Upper lobe of left lung (tissue), 6 donors: ENCODE data around the gene TCEAL7. TPM values are rescaled to one million over a fixed set of nuclear protein-coding genes. Genes with fewer than 3 reads are reported as not detected.
A peak's percentile ranks its signal among the peaks of the same experiment; 100 is the strongest.

Experiments
- ATAC-seq, 2 donors: fragments of 200-7000 bp; cut with Tn5 transposase; one replicate each; pipeline ENCODE4 v1.9.1; 2022; ENCODE audit warnings: mild to moderate bottlenecking in 2 of 2, moderate library complexity in 2 of 2; ENCODE audit not compliant: low FRiP score in 2 of 2
- DNase-seq, 2 donors: peaks; one replicate each; pipeline ENCODE4 v3.0.0-alpha.2; 2019 to 2020
- H3K27ac ChIP-seq, 4 donors: fragments of 200-600 bp; sonication (generic); one replicate each; pipeline ENCODE4 v1.5.1; 2016 to 2019
- H3K27me3 ChIP-seq, 4 donors: fragments of 200-600 bp; sonication (generic); one replicate each; pipeline ENCODE4 v1.5.1; 2017 to 2019
- H3K36me3 ChIP-seq, 4 donors: fragments of 200-600 bp; sonication (generic); one replicate each; pipeline ENCODE4 v1.5.1; 2016 to 2019
- H3K4me1 ChIP-seq, 4 donors: fragments of 200-600 bp; sonication (generic); one replicate each; pipeline ENCODE4 v1.5.1; 2018 to 2019
- H3K4me3 ChIP-seq, 4 donors: fragments of 200-600 bp; sonication (generic); one replicate each; pipeline ENCODE4 v1.5.1; 2017 to 2019; ENCODE audit warnings: mild to moderate bottlenecking in 2 of 4, moderate library complexity in 1 of 4
- H3K9me3 ChIP-seq, 4 donors: fragments of 200-600 bp; sonication (generic); one replicate each; pipeline ENCODE4 v1.5.1; 2018 to 2019
- EP300 ChIP-seq, 4 donors: sonication (generic); formaldehyde crosslinking; IDR thresholded peaks; one replicate each; pipeline ENCODE4 v1.5.1; 2017; ENCODE audit warnings: antibody characterized with exemption in 4 of 4, control low read depth in 2 of 4
- POLR2A ChIP-seq, 4 donors: fragments of 450-650 bp; IDR thresholded peaks; one replicate each; pipeline ENCODE4 v1.5.1; 2016 to 2017; ENCODE audit warnings: antibody characterized with exemption in 4 of 4, mild to moderate bottlenecking in 2 of 4
- POLR2AphosphoS5 ChIP-seq, 2 donors: sonication (generic); formaldehyde crosslinking; IDR thresholded peaks; one replicate each; pipeline ENCODE4 v1.5.1; 2017; ENCODE audit warnings: antibody characterized with exemption in 2 of 2
- WGBS, 2 donors: methylation state at CpG; one replicate each; pipeline ENCODE4 v1.1.5; 2017 to 2018; 5-methylcytosine and 5-hydroxymethylcytosine counted together
- total RNA-seq, 6 donors: library from RNA; depleted of rRNA in 4 of 6; stranded (reverse); fragments of >200 nt in 4 of 6; gene quantifications; one replicate each; pipeline versions ENCODE4 v1.1.0 to v1.2.1, GENCODE V29; 2016 to 2021
- TF ChIP-seq, protein P1 (sequence below), 6 experiments: fragments of 450-650 bp in 4 of 6; fragments of 200-600 bp in 2 of 6; sonication (generic) in 2 of 6; IDR thresholded peaks; one replicate each; pipeline ENCODE4 v1.5.1; 2016 to 2019; ENCODE audit warnings: antibody characterized with exemption in 6 of 6
- donor health status: DM: no; HTN: no; CAD: no; lungs with moderate emphysema.
- donor health status: DM: no; HTN: yes; CAD: no; lungs with severe emphysema.

Gene TCEAL7
- total RNA-seq, 6 donors from 2014 or later: 0.78 to 2.8 (median 1.8) TPM; not detected in 1

DNA sequence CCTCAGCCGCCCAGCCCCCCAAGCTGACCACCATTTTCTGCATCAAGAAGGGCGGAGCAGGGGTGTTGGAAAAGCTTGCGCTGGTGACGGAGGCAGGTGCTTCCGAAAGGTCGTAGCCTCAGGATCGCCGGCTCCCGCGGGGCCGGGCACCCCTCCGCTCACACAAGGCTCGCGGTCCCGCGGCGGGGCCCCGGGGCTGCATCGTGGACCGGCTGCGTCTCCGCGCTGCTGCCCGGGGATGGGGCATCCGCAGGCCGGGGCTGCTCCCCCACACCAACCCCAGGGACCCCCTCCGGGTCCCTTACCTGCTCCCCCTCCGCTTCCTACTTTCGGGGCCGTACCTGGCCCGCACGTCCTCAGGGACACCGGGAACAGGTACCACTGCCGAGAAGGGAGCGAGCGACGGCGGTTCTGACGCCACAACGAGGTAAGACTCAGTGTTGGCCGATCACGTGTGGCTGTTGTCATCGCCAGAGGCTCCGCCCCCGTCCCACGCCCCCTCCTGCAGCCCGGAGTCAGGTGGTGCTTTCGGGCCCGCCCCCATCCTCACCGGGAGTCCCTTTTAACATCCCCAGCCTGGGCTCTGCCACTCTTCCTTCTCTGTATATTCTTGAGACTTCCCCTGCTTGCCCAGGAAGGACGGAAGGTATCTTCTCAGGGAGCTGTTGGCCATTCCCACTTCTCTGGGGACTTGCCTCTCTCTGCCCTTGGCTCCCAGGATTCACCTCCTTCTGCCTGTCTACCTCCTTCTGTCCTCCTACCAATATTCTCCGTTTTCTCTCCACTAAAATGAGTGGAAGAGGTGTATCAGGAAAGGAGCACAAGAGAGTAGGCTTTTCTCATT lies 19.3 kb upstream of the TCEAL7 start, which contains the start of gene BEX2:
TSS of gene BEX2 (minus strand) at position 436 of the 844 bp plus-strand sequence. CDS start 1,014 bp downstream, outside the sequence.
- DNase-seq: peak; percentile 86 to 94
- H3K4me3 ChIP-seq: peak within 1 kb of the TSS; percentile 0 to 60 (median 52)
- H3K36me3 ChIP-seq: no peaks in the 10 kb centered on the region
- peak; percentile 85 to 94 for ATAC-seq
- WGBS, 2 donors: 22 to 41% methylated on average over 2 to 51 of the region's 52 CpGs
- peaks cover 0 to 9% (median 1%) of the 10 kb centered on the region in 4 donors for H3K4me1 ChIP-seq
- peak within 1 kb of the TSS in 3 of 4 donors; percentile 51 to 75 (median 63) for H3K27ac ChIP-seq
- H3K27me3 ChIP-seq: peaks cover 0 to 14% (median 0%) of the 10 kb centered on the region in 4 donors
- no peaks in the 10 kb centered on the region for H3K9me3 ChIP-seq
- TF ChIP-seq, protein P1, sequence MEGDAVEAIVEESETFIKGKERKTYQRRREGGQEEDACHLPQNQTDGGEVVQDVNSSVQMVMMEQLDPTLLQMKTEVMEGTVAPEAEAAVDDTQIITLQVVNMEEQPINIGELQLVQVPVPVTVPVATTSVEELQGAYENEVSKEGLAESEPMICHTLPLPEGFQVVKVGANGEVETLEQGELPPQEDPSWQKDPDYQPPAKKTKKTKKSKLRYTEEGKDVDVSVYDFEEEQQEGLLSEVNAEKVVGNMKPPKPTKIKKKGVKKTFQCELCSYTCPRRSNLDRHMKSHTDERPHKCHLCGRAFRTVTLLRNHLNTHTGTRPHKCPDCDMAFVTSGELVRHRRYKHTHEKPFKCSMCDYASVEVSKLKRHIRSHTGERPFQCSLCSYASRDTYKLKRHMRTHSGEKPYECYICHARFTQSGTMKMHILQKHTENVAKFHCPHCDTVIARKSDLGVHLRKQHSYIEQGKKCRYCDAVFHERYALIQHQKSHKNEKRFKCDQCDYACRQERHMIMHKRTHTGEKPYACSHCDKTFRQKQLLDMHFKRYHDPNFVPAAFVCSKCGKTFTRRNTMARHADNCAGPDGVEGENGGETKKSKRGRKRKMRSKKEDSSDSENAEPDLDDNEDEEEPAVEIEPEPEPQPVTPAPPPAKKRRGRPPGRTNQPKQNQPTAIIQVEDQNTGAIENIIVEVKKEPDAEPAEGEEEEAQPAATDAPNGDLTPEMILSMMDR (IDR thresholded peaks at IDR 0.05): no peak
- TF ChIP-seq EP300 (IDR thresholded peaks at IDR 0.05): peak in 1 of 4 donors; percentile 7
- peak in 1 of 2 donors; percentile 76 for TF ChIP-seq POLR2AphosphoS5 (IDR thresholded peaks at IDR 0.05)
- TF ChIP-seq POLR2A (IDR thresholded peaks at IDR 0.05): peak in 3 of 4 donors; percentile 32 to 78 (median 70)

DNA sequence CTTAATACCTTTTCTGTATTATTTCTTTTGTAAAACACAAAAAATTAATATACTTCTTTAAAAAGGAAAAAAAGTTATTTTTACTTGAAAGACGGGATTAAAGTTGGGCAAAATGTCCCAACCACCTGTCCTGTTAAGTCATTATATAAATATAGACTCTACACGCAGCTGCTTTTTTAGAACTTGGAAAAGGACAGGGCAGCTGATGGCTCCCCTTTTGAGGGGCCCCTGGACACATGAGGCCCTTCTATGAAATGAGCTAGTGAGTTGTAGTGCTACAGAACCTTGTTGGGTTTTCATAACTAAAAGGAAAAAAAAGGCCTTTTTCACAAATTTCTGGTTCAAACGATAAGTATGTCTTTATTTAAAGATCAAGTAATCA lies 18.6 kb upstream of the TCEAL7 start:
- WGBS, 2 donors: 68 to 82% methylated on average over 3 of the region's 3 CpGs
- Histone ChIP-seq H3K27ac (no peak overlapping the region), H3K36me3 (no peaks in the 10 kb centered on the region), H3K9me3 (no peaks in the 10 kb centered on the region), H3K4me3 (no peak overlapping the region), H3K27me3 (peaks cover 0 to 14% (median 0%) of the 10 kb centered on the region in 4 donors), H3K4me1 (peaks cover 0 to 9% (median 1%) of the 10 kb centered on the region in 4 donors)
- no peak for ATAC-seq
- TF ChIP-seq POLR2A (IDR thresholded peaks at IDR 0.05) (no peak), EP300 (IDR thresholded peaks at IDR 0.05) (no peak), POLR2AphosphoS5 (IDR thresholded peaks at IDR 0.05) (no peak)
- TF ChIP-seq, protein P1 (IDR thresholded peaks at IDR 0.05): no peak
- DNase-seq: no peak

DNA sequence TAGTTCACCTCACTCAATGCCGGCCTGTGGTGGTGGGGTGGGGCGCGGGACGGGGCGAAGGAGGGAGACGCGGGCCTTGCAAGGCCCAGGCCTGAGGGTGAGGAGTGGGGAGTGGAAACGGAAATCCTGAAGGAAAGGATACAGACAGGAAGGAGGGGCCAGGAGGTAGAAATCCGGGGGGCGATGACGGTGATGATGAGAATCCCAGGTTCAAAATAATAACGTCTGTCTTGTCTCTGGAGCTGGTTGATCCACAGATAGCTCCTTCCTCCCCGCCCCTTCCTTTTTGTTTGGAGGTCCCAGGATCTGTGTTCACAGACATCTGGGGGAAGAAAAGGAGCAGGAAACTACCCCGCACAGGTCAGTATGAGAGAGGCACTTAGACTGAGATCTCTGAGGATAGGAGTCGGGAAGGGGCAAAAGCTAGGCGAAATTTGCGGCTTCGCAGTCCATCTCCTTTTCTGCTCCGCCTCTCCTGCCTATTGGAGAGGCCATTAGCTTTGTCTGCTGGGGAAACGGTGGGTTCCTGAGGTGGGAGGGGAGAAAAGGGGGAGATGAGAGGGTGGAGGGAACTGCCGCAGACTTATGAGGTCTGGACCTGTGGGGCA lies 746 bp downstream of the TCEAL7 start:
- TF ChIP-seq, protein P1 (IDR thresholded peaks at IDR 0.05): no peak
- TF ChIP-seq POLR2A (IDR thresholded peaks at IDR 0.05): no peak
- peak in 1 of 2 donors; percentile 19 for ATAC-seq
- Histone ChIP-seq H3K27me3 (no peaks in the 10 kb centered on the region), H3K36me3 (no peaks in the 10 kb centered on the region), H3K4me1 (no peaks in the 10 kb centered on the region), H3K9me3 (no peaks in the 10 kb centered on the region), H3K27ac (no peak overlapping the region), H3K4me3 (peak overlapping the region in 2 of 4 donors; percentile 15 to 29)
- peak in 1 of 2 donors; percentile 29 for DNase-seq
- WGBS, 2 donors: 19 to 32% methylated on average over 21 of the region's 21 CpGs

DNA sequence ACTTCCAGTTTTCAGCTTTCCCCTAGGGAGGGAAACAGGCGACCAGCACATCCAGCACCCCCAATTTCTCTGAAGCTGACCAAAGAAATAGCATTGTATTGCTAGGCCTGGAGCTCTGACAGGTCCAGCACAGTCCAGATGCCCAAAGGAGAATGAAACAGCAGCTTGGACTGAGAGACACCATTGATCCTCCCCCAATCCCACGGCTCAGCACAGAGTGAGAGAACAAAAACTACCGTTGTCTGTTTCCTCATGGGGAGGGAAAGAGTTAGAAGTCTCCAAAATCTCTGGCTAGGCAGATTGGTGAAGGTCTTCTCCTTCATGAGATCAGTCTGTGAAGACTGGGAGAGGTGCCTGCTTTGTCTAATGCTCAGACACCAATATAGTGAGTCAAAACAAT lies 8.6 kb downstream of the TCEAL7 start:
- Histone ChIP-seq H3K4me1 (no peaks in the 10 kb centered on the region), H3K36me3 (no peaks in the 10 kb centered on the region), H3K9me3 (no peaks in the 10 kb centered on the region), H3K27me3 (no peaks in the 10 kb centered on the region), H3K27ac (no peak overlapping the region), H3K4me3 (no peak overlapping the region)
- no peak for TF ChIP-seq POLR2A (IDR thresholded peaks at IDR 0.05)
- TF ChIP-seq POLR2AphosphoS5 (IDR thresholded peaks at IDR 0.05): no peak
- no peak for TF ChIP-seq EP300 (IDR thresholded peaks at IDR 0.05)
- TF ChIP-seq, protein P1 (IDR thresholded peaks at IDR 0.05): no peak
- DNase-seq (no peak), ATAC-seq (no peak)
- WGBS, 2 donors: 44 to 78% methylated on average over 2 to 3 of the region's 3 CpGs
